Natural killer cell (primary cell): ENCODE data around the gene ABI3BP. TPM values are rescaled to one million over a fixed set of nuclear protein-coding genes. Genes with fewer than 3 reads are reported as not detected.
"Not testable (repeated sequence)": the region's sequence is repeated elsewhere in the genome, so short reads cannot be mapped to it uniquely, and the experiment has no call there.

Experiments used
- ATAC-seq, 3 donors: fragments of 150-1000 bp in 2 of 3; fragments of 200-7000 bp in 1 of 3; cut with Tn5 transposase; 1 replicate in 1 of 3; 2 replicates in 2 of 3; pipeline ENCODE4 v1.10.0; 2021; ENCODE audit warnings: mild to moderate bottlenecking in 2 of 3, moderate library complexity in 2 of 3
- DNase-seq, 2 donors: peaks; one replicate each; pipeline versions ENCODE4 v3.0.0 to v3.0.0-alpha.2; 2013 to 2021; ENCODE audit warnings: mixed read lengths in 1 of 2
- H3K27ac ChIP-seq: one replicate; pipeline ENCODE4 v1.5.1; 2013; ENCODE audit warnings: mild to moderate bottlenecking, low read length
- H3K27me3 ChIP-seq: one replicate; pipeline ENCODE4 v1.6.1; 2013; ENCODE audit warnings: low read length; ENCODE audit not compliant: control insufficient read depth, insufficient read depth
- H3K36me3 ChIP-seq: one replicate; pipeline ENCODE4 v1.6.1; 2013; ENCODE audit warnings: low read length; ENCODE audit not compliant: control insufficient read depth, insufficient read depth
- H3K4me1 ChIP-seq: one replicate; pipeline ENCODE4 v1.6.1; 2013; ENCODE audit warnings: low read length; ENCODE audit not compliant: control insufficient read depth, insufficient read depth
- H3K4me3 ChIP-seq: one replicate; pipeline ENCODE4 v1.5.1; 2013; ENCODE audit warnings: low read length
- H3K9me3 ChIP-seq: one replicate; pipeline ENCODE4 v1.6.1; 2013; ENCODE audit warnings: low read length; ENCODE audit not compliant: control insufficient read depth, insufficient read depth
- H3K27ac Mint-ChIP-seq, 2 donors: one replicate each; pipeline ENCODE4 v1.8.0; 2022; ENCODE audit warnings: mild to moderate bottlenecking in 2 of 2, mixed read lengths in 2 of 2, moderate library complexity in 1 of 2
- H3K27me3 Mint-ChIP-seq, 2 donors: one replicate each; pipeline ENCODE4 v1.8.0; 2022; ENCODE audit warnings: low read depth in 2 of 2, mixed read lengths in 2 of 2
- H3K36me3 Mint-ChIP-seq: one replicate; pipeline ENCODE4 v1.8.0; 2022; ENCODE audit warnings: mixed read lengths
- H3K4me1 Mint-ChIP-seq, 2 donors: one replicate each; pipeline ENCODE4 v1.8.0; 2022; ENCODE audit warnings: mixed read lengths in 2 of 2
- H3K4me3 Mint-ChIP-seq: one replicate; pipeline ENCODE4 v1.8.0; 2022; ENCODE audit warnings: mild to moderate bottlenecking, moderate library complexity, mixed read lengths
- H3K9me3 Mint-ChIP-seq, 2 donors: one replicate each; pipeline ENCODE4 v1.8.0; 2022; ENCODE audit warnings: mixed read lengths in 2 of 2
- WGBS: methylation state at CpG from one replicate; pipeline ENCODE4 v1.1.7; 2013; ENCODE audit warnings: missing lambda C conversion rate; ENCODE audit not compliant: insufficient coverage; 5-methylcytosine and 5-hydroxymethylcytosine counted together
- intact Hi-C: fragments of 100-400 bp; cut with micrococcal nuclease; formaldehyde crosslinking; loops from one replicate; pipeline ENCODE4 v1.14.2; 2022
- total RNA-seq, 4 donors: library from RNA; stranded (reverse); fragments of 120-200 nt in 1 of 4; gene quantifications; one replicate each; pipeline versions ENCODE4 v1.2.3 to v1.2.4, GENCODE V29; 2013 to 2022
- TF ChIP-seq, protein P1 (sequence below): fragments of 200-600 bp; IDR thresholded peaks from one replicate; pipeline ENCODE4 v1.8.0; 2022; ENCODE audit warnings: antibody characterized with exemption

The ABI3BP gene
- total RNA-seq, 3 donors from 2014 or later (not counting 1 experiment from before 2014, with no cell fraction given) = not detected

DNA sequence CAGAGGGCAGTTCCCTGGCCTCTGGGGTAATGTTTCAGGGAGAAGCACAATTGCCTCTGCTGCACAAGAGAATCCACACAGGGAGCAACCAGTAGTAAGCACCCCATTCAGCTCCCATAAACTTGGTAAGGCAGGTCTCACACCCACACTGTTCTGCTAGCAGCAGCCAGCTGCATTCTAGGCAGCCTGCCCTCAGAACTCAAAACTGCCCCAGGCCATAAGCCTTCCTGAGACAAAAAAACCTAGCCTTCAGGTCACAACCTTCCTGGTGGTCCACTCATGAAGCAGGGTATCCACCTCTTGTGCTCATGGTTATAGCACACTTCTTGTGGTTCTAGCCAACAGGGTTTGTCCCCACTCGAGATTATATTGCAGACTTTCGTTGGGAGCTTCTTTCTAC is 33.7 kb upstream of the ABI3BP start:
- Mint-ChIP-seq H3K27ac (no peak overlapping the region), H3K4me3 (no peak overlapping the region), H3K4me1 (no peaks in the 10 kb centered on the region), H3K36me3 (no peaks in the 10 kb centered on the region), H3K9me3 (peaks cover 2 to 12% of the 10 kb centered on the region in 2 donors), H3K27me3 (no peaks in the 10 kb centered on the region)
- TF ChIP-seq, protein P1, sequence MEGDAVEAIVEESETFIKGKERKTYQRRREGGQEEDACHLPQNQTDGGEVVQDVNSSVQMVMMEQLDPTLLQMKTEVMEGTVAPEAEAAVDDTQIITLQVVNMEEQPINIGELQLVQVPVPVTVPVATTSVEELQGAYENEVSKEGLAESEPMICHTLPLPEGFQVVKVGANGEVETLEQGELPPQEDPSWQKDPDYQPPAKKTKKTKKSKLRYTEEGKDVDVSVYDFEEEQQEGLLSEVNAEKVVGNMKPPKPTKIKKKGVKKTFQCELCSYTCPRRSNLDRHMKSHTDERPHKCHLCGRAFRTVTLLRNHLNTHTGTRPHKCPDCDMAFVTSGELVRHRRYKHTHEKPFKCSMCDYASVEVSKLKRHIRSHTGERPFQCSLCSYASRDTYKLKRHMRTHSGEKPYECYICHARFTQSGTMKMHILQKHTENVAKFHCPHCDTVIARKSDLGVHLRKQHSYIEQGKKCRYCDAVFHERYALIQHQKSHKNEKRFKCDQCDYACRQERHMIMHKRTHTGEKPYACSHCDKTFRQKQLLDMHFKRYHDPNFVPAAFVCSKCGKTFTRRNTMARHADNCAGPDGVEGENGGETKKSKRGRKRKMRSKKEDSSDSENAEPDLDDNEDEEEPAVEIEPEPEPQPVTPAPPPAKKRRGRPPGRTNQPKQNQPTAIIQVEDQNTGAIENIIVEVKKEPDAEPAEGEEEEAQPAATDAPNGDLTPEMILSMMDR = no peak
- Histone ChIP-seq H3K4me3 (no peak overlapping the region), H3K4me1 (no peaks in the 10 kb centered on the region), H3K27ac (no peak overlapping the region), H3K9me3 (no peaks in the 10 kb centered on the region), H3K36me3 (no peaks in the 10 kb centered on the region), H3K27me3 (no peaks in the 10 kb centered on the region)
- WGBS = 65% methylated on average over 2 of the region's 2 CpGs
- ATAC-seq (no peak), DNase-seq (no peak)
- intact Hi-C loops = no loop called here

DNA sequence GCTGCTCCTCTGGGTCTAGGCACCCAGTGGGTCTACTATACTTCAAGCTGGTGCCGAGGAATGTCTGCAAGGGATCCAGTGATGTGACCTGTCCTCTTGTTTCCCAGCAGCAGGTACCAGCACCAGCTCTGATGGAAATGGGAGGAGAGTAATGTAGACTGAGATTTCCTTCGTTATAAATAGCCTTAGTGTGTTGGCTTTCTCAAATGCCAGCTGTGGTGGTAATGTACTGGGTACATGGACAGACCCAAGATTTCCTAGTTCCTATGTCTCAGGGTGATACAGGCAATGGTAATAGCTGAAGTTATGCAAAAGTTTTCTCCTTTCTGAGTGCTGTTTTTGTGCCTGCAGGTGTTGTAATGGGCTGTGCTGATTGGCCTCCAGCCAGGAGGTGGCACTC is 33.0 kb upstream of the ABI3BP start:
- Histone ChIP-seq H3K4me1 (no peaks in the 10 kb centered on the region), H3K27me3 (no peaks in the 10 kb centered on the region), H3K27ac (no peak overlapping the region), H3K9me3 (no peaks in the 10 kb centered on the region), H3K36me3 (no peaks in the 10 kb centered on the region), H3K4me3 (no peak overlapping the region)
- TF ChIP-seq, protein P1 = no peak
- intact Hi-C loops = no loop called here
- no peak for DNase-seq
- Mint-ChIP-seq H3K4me1 (no peaks in the 10 kb centered on the region), H3K27me3 (no peaks in the 10 kb centered on the region), H3K27ac (no peak overlapping the region), H3K9me3 (peaks cover 2 to 12% of the 10 kb centered on the region in 2 donors), H3K36me3 (no peaks in the 10 kb centered on the region), H3K4me3 (no peak overlapping the region)
- no peak for ATAC-seq
- WGBS = 89% methylated on average over 2 of the region's 2 CpGs

DNA sequence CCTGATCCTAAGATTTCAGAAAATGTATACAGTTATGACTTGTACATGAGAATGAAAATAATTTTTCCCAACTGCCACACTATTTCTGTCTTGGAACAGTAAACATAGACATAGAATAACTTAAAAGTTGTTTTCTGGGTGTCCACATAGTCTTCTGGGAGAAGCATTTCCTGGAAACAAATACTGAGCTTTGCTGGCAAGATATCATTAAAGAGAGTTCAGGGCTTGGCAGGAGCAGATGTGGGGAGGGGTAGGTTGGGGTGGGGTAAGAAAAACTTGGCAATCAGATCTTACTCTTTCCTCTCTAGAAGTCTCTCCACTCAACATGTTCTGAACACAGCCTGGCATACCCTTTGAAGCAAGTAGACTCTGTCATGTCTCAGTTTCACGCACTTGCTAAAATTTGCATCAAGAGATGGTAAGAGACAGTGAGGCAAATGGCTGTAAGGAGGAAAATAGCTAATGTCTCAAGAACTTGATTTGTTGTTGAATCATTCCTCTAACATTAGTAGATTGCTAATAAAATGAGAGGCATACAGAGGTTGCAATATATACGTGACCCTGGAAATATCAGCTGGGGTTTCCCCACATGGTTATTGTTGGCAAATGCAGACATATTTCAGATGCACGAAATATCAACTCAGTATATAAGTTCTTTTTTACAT is 27.3 kb upstream of the ABI3BP start:
- WGBS = 96% methylated on average over 2 of the region's 3 CpGs
- Histone ChIP-seq H3K36me3 (no peaks in the 10 kb centered on the region), H3K4me3 (no peak overlapping the region), H3K27me3 (no peaks in the 10 kb centered on the region), H3K4me1 (no peaks in the 10 kb centered on the region), H3K27ac (no peak overlapping the region), H3K9me3 (no peaks in the 10 kb centered on the region)
- intact Hi-C loops = no loop called here
- Mint-ChIP-seq H3K36me3 (no peaks in the 10 kb centered on the region), H3K27ac (no peak overlapping the region), H3K4me1 (no peaks in the 10 kb centered on the region), H3K27me3 (no peaks in the 10 kb centered on the region), H3K9me3 (peaks cover 2 to 9% of the 10 kb centered on the region in 2 donors), H3K4me3 (no peak overlapping the region)
- TF ChIP-seq, protein P1 = no peak
- ATAC-seq = no peak
- DNase-seq = no peak

DNA sequence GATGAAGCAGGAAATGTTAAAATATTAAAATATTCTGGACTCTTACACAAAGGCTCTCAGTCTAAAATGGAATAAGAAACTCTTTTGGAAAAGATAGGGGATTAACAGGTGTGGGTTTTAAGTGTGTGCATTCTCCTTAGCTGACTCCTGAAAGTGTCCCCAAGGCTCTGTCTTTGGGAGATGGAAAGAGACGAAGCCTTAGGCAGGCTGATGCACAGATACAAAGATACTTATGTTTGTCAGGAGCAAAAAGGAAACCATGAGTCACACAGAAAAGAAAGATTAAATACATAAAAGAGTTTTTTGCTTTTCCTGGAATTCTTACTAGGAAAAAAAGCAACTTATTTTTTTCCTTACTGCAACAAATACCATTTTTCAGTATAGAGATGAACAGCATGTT is 23.8 kb upstream of the ABI3BP start:
- TF ChIP-seq, protein P1 = no peak
- Histone ChIP-seq H3K4me1 (no peaks in the 10 kb centered on the region), H3K4me3 (no peak overlapping the region), H3K9me3 (no peaks in the 10 kb centered on the region), H3K36me3 (no peaks in the 10 kb centered on the region), H3K27ac (no peak overlapping the region), H3K27me3 (no peaks in the 10 kb centered on the region)
- Mint-ChIP-seq H3K9me3 (peaks cover under 1 to 7% of the 10 kb centered on the region in 2 donors), H3K27ac (no peak overlapping the region), H3K4me1 (no peaks in the 10 kb centered on the region), H3K4me3 (no peak overlapping the region), H3K36me3 (peaks cover 1% of the 10 kb centered on the region), H3K27me3 (no peaks in the 10 kb centered on the region)
- no peak for DNase-seq
- intact Hi-C loops = no loop called here
- 88% methylated on average over 1 of the region's 1 CpG for WGBS
- no peak for ATAC-seq

DNA sequence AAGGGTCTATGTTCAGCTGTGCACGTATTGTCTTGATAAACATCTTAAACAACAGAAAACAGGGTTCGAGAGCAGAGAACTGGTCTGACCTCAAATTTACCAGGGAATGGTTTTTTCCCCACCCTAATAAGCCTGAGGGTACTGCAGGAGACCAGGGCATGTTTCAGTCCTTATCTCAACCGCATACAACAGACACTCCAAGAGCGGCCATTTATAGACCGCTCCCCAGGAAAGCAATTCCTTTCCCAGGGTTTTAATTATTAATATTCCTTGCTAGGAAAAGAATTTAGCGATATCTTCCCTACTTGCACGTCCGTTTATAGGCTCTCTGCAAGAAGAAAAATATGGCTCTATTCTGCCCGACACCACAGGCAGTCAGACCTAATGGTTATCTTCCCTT is 19.1 kb upstream of the ABI3BP start:
- H3K4me3 Mint-ChIP-seq = not testable (repeated sequence)
- WGBS = 92% methylated on average over 8 of the region's 9 CpGs

More for the DNA sequence above, 19.1 kb upstream of the ABI3BP start:
- H3K36me3 Mint-ChIP-seq, H3K27ac ChIP-seq, H3K4me3 ChIP-seq, intact Hi-C loops, H3K27me3 ChIP-seq, H3K4me1 ChIP-seq, H3K27ac Mint-ChIP-seq, DNase-seq, ATAC-seq, H3K4me1 Mint-ChIP-seq, H3K9me3 ChIP-seq, H3K36me3 ChIP-seq, H3K27me3 Mint-ChIP-seq: not testable (repeated sequence)
- peaks cover 10 to 12% of the 10 kb centered on the region in 2 donors for H3K9me3 Mint-ChIP-seq
